Activated CD4-positive, CD25-positive, alpha-beta regulatory T cell treated with anti-CD3 and anti-CD28 coated beads, Interleukin-2, amount 50 U/mL, for 16 hours (primary cell): Measurements from ENCODE around the gene SH3BP2.

ENCODE experiments used
- DNase-seq: peaks from one replicate; pipeline ENCODE4 v3.0.0-alpha.2; 2020; ENCODE audit warnings: low read depth, low spot score

The SH3BP2 gene

DNA sequence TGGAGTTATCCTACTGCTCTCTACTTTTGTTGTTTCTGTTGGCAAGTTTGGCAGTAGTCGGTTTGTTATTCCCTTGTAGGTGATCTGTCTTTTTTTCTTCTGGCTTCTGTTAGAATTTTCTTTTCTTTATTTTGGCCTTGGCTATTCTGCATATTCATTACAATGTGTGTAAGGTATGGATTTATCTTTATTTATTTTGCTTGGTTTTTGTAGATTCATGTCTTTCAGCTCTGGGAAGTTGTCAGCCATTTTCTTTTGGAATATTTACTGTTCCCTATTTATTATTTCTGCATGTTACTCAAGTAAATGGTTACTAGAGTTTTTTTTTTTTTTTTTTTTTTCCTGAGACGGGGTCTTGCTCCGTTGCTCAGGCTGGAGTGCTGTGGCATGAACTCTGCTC lies 63.4 kb downstream of the SH3BP2 start:
- DNase-seq = no peak

DNA sequence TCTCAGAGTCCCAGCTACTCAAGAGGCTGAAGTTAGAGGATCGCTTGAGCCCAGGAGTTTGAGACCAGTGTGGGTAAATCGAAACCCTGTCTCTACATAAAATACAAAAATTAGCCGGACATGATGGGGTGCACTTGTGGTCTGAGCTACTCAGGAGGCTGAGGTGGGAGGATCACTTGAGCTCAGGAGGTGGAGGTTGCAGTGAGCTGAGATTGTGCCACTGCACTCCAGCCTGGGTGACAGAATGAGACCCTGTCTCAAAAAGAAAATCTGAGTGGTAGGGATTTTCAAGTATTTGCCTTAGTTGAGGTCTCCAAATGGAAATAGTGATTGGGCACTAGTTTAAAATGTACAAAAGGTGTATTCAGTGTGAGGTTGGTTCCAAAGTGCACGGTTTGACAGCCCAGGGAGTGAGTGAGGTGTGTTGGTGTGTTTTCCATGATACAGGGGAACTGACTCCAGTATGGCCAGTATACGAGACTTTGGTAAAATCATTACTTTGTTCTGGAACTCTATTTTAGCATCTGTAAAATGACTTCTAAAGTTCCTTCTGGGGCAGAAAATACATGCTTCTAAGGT lies 64.6 kb downstream of the SH3BP2 start:
- DNase-seq = no peak

DNA sequence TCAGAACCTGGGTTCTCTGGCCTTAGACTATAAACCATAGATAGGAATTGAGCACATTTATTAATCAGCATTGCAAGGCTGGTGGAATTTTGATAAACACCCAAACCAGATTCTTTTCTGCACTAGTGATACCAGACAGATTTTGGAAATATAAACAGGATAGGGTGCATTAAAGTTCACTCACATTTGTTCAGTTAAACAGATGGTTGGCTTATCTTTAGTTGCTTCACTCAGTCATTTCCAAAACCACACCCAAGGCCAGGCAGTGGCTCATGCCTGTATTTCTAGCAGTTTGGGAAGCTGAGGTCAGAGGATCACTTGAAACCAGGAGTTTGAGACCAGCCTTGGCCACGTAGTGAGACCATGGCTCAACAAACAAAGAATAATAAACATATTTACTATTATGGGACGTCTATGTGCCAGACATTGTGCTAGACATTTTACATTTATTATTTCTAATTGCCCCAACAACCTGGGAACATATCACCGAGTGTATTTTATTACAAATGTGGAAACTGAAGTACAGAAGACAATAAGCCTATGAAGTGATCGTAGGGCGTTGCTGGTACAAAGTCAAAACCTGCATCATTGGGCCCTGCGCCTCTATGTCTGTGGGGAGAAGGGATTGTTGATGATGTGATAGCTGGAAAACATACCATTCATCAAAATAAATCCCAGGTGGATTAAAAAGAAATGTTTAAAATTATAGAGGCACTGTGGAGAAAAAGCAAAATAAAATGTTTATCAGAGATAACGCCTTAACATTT lies 65.7 kb downstream of the SH3BP2 start:
- no peak for DNase-seq

DNA sequence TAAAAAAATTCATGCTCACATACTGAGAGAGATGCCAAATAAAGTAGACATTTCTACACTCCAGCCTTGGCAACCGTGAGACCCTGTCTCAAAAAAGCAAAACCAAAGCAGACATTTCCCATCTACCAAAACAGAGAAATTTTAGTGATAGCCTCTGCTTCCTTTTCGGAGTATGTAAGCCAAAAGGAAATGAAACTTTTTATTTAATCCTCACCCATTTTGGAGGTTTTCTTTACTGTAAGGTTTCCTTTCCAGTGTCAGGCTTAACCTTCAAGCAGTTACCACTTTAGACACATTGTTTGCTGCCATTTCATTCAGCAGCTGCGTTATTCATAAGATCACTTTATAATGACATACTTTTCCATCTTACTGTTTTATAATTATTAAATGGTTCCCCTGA lies 66.6 kb downstream of the SH3BP2 start:
- no peak for DNase-seq

DNA sequence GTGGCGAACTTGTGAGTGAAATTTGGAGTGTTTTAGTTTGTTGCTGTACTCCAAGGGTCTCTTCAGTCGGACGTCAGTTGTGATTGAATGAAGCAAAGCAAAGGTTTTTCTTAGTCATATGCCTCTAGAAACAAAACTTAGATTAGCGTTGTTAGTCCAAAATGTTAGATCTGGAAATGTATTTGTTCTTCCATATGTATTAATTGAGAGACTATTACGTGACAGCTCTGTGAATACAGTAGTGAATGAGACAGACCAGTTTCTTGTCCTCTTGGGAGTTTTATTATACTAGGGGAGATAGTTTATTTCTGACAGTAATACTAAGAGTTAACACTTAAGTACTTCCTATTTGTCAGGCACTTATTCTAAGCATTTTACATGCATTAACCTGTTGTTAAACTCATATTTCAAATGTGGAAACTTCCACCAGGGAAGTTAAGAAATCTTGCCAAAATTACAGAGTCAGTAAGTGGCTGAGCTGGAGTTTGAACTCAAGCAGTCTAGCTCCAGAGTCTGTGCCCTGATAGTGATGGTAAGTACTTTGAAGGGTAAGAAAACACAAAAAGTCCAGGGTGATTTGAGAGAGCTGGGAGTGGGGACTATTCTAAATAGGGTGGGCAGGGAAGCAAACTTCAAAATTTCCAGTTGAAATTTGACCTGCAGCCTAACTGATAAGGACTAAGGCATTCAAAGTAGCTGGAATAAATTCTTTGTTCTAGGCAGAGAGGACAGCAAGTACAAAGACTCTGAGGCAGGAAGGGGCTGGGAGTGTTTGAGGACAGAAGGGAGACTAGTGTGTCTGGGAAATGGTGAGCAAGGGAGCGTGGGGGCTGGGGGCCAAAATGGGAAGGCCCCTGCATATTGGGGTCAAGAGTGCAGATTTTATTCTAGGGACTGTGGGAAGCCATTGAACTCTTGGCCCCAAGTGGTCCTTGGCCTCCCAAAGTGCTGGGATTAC lies 67.8 kb downstream of the SH3BP2 start:
- DNase-seq = no peak

DNA sequence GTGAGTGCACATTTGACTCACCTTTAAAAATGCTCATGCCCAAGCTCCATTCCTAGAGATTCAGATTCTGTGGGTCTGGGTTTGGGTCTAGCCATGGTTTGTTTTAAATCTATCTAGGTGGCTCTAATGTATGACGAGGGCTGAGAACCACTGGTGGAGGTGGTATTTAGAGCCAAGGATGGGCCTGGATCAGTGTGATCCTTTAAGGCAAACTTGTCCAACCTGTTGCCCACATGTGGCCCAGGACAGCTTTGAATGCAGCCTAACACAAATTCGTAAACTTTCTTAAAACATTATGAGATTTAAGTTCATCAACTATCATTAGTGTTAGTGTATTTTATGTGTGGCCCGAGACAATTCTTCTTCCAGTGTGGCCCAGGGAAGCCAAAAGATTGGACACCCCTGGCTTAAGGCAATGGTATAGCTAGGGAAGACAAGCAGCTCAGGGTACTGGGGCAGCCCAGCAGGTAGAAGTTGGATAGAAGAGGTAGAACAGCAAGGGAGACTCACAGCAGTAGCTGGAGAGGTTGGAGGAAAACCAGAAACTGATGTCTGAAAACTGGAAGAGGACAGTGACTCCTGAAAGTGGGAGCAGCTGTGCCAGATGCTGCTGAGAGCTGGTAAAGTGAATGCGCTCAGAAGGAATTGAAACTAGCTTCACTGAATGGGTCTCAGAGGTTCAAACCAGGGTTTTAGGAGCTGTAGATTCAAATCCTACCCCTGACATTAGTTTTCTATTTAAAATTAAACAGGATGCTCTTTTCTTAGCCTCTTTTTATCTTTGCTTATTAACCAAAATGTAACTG lies 68.9 kb downstream of the SH3BP2 start:
- DNase-seq = no peak

DNA sequence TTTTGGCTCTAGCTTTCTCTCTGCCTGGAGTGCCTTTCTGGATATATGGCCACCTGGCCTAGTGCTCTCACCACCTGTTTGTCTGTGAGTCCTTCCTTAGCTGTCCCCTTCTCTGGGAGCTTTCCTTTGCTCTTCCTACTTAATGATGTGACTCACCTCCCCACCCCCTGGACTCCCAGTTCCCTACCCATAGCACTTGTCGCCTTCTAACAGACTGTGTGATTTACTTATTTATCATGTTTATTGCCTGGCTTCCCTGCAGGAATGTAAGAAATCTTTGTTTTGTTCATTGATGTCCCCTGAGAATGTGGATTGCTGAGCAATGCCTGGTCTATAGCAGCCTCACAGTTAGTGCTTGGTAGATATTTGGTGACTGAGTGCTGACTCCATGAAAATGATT lies 69.6 kb downstream of the SH3BP2 start:
- no peak for DNase-seq

DNA sequence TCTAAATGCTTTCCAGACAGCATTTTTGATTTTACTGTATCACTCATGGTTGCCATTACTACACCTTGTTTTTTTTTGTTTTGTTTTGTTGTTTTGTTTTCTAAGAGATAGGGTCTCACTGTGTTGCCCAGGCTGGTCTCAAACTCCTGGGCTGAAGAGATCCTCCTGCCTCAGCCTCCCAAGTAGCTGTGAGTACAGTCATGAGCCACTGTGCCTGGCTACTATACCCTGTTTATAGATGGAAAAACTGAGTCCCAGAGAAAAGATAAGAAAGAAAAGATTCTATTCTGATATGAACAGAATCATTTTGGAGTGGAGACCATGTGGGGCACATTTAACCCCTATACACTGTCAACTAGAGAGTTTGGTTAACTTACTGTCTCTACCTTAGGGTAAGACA lies 70.8 kb downstream of the SH3BP2 start:
- no peak for DNase-seq

DNA sequence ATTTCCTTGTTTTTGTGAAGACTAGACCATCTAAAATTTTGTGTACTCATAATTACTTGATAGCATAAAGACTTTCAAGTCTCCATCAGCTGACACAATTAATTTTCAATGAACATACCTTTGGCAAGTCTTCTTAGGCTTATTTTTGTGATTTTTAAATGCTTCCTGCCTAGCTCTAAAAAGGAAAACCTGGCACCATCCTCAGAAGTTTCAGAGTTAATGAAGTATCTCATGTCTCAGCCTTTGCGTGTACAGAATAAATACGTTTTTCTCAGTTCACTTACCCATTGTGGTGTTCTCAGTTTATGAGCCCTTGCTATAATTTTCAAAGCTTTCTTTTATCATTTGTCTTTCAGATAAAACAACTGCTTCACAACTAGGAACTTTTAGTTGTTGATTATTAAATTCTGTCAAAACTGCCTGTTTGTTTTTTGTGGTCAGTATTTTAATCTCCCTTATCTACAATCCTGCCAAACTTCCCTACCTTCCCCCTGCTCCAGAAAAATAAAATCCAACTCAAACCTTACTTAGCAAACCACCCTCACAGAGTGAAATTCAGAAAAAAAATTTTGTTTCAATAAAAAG lies 72.4 kb downstream of the SH3BP2 start:
- no peak for DNase-seq

DNA sequence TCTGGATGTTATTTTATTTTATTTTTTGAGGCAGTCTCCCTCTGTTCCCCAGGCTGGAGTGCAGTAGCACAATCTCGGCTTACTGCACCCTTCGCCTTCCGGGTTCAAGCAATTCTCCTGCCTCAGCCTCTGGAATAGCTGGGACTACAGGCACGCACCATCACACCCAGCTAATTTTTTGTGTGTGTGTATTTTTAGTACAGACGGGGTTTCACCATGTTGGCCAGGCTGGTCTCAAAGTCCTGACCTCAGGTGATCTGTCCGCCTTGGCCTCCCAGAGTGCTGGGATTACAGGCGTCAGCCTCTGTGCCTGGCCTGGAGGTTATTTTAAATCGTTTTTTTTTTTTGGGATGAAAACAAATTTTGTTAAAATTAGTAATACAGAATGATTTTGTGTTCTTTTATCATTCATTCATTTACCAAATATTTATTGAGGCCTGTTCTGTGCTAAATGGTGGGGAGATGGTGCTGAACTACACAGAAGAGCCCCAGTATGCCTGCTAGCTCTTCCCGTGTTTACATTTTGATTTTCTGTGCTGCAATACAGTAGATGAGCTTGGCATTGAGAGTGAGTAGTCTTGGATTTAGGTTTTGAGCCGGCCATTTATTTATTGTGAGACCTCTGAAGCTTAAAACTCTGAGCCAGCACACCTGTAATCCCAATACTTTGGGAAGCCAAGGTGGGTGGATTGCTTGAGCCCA lies 73.4 kb downstream of the SH3BP2 start:
- DNase-seq = no peak

DNA sequence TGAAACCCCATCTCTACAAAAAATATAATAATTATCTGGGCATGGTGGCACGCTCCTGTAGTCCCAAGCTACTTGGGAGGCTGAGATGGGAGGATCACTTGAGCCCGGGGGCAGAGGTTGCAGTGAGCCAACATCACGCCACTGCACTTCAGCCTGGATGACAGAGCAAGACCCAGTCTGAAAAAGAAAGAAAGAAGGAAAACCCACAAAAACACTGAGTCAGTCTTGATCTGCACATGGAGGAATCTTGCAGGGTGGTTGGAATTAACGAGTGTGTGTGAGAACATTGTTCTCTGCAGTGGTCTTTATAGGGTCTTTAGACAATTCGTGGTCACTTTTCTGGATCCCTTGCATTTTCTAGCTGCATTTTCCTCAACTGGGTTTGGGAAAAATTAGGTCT lies 74.0 kb downstream of the SH3BP2 start:
- DNase-seq = no peak

DNA sequence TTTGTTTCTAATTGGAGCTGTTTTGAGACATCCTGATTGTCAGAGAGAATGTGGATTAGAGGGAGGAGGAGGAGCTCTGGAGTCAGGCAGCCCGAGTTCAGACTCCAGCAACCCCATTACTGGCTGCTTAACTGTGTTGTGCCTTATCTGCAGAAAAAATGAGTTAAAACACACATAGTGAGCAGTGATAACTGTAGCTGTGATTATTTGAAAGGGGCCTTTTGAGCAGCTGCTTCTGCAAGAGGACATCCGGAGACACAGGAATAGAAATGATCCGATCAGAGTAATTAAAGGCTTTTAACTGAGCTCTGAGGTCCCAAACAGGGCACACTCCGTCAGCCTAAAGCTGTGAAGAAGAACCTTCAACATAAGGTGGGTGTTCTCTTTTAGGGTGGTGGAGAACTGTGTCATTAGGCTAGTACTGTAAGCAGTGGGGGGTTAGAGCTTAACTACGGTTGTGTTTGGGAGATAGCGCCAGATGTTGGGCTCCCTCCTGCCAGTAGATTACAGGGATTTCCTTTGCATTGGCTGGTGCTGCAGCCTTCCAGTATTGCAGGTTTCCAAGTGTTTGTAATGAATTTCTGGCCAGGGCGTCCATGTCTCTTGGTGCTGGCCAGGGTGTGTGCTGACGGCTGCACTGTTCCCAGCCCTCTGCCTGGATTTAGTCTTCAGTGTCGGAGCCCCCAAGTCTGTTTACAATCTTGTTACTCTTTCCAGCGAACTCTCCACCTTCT lies 75.0 kb downstream of the SH3BP2 start:
- DNase-seq = no peak

DNA sequence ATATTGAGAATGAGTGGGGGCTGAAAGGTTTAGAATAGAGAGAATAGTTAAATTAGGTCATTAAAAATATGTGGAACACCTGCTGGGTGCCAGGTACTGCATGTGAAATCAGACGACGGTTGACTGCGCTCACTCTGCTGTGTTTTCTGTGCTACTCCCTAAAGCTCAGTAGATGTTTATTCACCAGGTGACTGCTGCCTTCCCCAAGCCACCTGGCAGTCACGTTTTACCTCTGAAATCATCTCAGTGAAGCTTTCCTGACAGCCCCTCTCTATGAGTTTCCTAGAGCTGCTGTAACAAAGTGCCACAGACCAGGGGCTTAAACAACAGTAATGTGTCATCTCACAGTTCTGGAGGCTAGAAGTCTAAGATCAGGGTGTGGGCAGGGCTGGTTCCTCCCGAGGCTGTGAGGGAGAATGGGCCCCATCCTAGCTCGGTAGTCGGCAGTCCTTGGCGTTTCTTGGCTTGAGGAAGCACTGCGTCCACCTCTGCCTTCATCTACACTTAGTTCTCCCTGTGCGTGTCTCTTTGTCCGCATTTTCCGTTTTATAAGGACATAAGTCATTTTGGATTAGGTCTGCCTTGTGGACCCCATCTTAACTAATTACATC lies 76.1 kb downstream of the SH3BP2 start:
- DNase-seq = no peak

DNA sequence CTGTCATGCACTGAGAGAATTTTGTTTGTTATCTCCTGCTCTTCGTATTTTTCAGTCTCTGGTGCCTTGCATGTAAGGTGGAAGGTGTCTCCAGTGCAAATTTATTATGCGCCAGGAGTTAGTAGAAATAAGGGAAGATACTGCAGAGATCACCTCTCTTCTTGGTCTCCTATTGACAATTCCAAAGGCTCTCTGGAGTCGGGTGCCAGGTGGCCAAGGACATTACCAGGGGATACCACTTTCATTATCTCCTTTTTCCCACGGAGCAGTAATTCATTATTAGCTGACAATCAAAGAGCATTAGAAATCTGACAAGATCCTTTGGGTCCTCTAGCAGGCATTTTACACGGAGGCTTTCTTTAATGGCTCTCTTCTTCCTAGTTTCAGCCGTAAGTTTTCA lies 76.8 kb downstream of the SH3BP2 start:
- no peak for DNase-seq

DNA sequence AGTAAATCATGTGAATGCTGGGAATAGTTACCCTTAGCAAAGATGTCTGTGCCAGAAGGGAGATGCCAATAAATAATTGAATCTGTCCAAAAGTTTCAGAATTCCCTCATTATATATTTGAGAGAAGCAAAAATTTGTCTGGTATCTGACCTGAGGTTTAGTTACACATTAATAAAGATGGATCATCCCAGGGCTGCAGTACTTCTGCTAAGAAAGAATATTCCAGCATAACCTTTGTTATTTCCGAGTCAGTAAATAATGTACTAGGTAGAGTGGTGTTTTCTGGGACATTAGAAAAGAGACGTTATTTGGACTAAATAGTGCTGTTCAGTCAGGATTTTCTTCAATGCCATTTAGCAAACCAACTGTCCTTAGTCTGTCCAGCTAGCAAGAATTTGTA lies 77.2 kb downstream of the SH3BP2 start:
- DNase-seq = no peak

DNA sequence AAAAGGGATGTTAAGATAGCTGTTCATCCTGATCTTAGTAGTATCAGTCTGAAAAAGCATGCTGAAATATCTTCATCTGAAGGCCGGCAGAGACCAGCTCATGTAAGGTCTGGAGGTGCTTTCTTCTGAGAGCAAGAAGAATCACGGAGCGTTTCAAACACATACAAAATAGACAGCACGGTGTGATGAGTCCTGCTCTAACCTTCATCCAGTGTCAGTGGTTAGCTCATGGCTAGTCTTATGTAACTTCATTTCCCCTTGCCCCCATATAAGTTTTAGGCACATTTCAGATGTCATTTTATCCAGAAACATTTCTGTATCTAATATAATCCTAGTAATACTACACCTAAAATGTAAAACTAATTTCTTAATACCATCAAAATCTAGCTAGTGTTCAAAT lies 78.6 kb downstream of the SH3BP2 start:
- DNase-seq = no peak

DNA sequence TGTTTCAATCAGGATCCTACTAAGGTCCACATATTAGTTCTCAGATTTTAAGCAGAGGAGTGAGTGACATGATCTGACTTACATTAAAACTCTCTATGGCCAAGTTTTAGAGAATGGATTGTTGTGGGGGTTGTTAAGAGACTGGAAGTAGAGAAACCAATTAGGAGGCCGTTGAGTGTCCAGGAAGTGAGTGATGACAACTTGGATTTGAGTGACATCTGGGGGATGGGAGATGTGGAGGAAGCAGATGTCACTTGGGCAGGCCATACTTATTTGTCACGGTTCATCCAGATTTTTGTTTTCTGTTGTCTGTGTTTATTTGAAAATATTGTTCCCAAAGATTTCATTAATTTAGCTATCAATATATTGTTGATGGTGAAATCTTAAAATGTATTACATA lies 79.0 kb downstream of the SH3BP2 start:
- no peak for DNase-seq

DNA sequence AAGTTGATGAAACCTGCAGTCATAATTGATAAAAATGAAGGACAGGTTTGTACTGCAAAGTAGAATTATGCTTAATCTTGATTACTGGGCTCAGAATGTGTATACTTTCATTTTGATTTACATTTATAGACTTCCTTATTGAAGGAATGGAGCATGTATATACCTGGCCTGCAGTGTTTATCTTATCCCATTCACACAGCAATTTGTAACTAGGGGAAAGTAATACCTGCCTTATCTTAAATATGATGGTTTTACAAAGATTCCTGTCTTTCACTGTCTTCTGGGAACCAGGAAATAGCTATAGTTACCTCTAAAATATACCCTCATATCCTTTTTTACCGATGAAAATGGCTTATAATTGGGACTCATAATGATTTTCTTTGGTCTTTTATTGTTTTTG lies 80.4 kb downstream of the SH3BP2 start:
- DNase-seq = no peak

DNA sequence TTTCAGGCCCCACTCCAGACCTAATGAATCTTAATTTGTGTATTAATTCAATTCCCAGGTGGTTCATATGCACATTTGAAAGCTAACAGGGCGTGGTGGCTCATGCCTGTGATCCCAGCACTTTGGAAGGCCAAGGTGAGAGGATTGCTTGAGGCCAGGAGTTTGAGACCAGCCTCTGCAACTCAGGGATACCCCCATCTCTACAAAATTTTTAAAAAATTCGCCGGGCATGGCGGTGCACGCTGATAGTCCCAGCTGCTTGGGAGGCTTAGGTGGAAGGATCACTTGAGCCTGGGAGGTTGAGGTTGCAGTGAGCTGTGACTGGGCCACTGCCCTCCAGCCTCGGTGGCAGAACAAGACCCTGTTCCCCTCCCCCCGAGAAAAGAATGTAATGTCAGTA lies 82.0 kb downstream of the SH3BP2 start:
- no peak for DNase-seq

DNA sequence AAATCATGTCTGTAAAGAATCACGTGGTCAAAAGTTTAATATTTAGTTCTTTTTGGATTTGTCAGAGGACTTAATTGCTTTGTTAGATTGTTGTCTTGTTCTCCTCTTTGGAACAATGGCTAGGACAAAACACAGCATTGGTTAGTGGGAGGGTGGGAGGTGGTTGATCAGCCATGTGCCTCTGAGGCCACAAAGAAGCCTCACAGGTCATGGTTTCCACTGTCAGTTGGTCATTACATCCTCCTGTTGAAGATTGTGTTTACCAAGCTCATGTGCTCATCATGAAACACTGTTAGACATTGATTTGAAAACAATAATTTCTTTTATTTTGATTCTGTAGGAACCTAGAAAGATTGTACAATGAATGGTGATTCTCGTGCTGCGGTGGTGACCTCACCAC lies 82.7 kb downstream of the SH3BP2 start:
- no peak for DNase-seq
